ENCODE data around the gene SPECC1L.
"Not testable (repeated sequence)": the region's sequence is repeated elsewhere in the genome, so short reads cannot be mapped to it uniquely, and the experiment has no call there.

SPECC1L gene

GRCh38 chr22:24245584-24246561 is 24.8 kb upstream of the SPECC1L start:
- intact Hi-C loops (cut with DNase I); DNase-seq: not testable (repeated sequence)

GRCh38 chr22:24247011-24247507 is 23.6 kb upstream of the SPECC1L start:
- DNase-seq = no peak
- intact Hi-C loops (cut with DNase I) = no loop called here

- peak; percentile 65 to 93 (median 82) for DNase-seq
- intact Hi-C loops (cut with DNase I) = no loop called here
These were observed 22.9 kb upstream of the SPECC1L start for GRCh38 chr22:24247564-24248344.

- DNase-seq; intact Hi-C loops (cut with DNase I): not testable (repeated sequence)
These were observed 22.0 kb upstream of the SPECC1L start for GRCh38 chr22:24248611-24249010.

GRCh38 chr22:24249413-24249812 is 21.2 kb upstream of the SPECC1L start:
- intact Hi-C loops (cut with DNase I); DNase-seq: not testable (repeated sequence)

GRCh38 chr22:24251286-24251685 is 19.3 kb upstream of the SPECC1L start:
- intact Hi-C loops (cut with DNase I) = not testable (repeated sequence)
- DNase-seq = peak in 6 of 42 donors; percentile 10 to 38 (median 22)

- peak in 4 of 42 donors; percentile 4 to 30 (median 13) for DNase-seq
- intact Hi-C loops (cut with DNase I) = not testable (repeated sequence)
These were observed 17.5 kb upstream of the SPECC1L start for GRCh38 chr22:24253126-24253525.

GRCh38 chr22:24256136-24256535 is 14.5 kb upstream of the SPECC1L start:
- peak in 2 of 42 donors; percentile 8 to 15 for DNase-seq
- intact Hi-C loops (cut with DNase I) = not testable (repeated sequence)

GRCh38 chr22:24256736-24257135 is 13.9 kb upstream of the SPECC1L start:
- DNase-seq = peak in 1 of 42 donors; percentile 2
- intact Hi-C loops (cut with DNase I) = not testable (repeated sequence)

GRCh38 chr22:24259459-24259858 is 11.2 kb upstream of the SPECC1L start:
- DNase-seq = peak in 39 of 42 donors; percentile 22 to 80 (median 60)
- intact Hi-C loops (cut with DNase I) = not testable (repeated sequence)

- intact Hi-C loops (cut with DNase I); DNase-seq: not testable (repeated sequence)
These were observed 8.4 kb upstream of the SPECC1L start for GRCh38 chr22:24262185-24262749.

GRCh38 chr22:24263479-24263878 is 7.2 kb upstream of the SPECC1L start:
- intact Hi-C loops (cut with DNase I); DNase-seq: not testable (repeated sequence)

- DNase-seq; intact Hi-C loops (cut with DNase I): not testable (repeated sequence)
These were observed 6.2 kb upstream of the SPECC1L start for GRCh38 chr22:24264329-24264896.

GRCh38 chr22:24265734-24266133 is 4.9 kb upstream of the SPECC1L start:
- intact Hi-C loops (cut with DNase I) = no loop called here
- DNase-seq = no peak

- intact Hi-C loops (cut with DNase I); DNase-seq: not testable (repeated sequence)
These were observed 4.1 kb upstream of the SPECC1L start for GRCh38 chr22:24266495-24266894.

- DNase-seq = peak in 1 of 42 donors; percentile 20
- intact Hi-C loops (cut with DNase I) = loop anchor here (10.0 kb wide), 1 partner anchor 283 kb away; the partner anchor contains the start of genes GUCD1 and SNRPD3
These were observed 789 bp downstream of the SPECC1L start for GRCh38 chr22:24271386-24271854.

GRCh38 chr22:24273031-24273430 is 2.4 kb downstream of the SPECC1L start:
- intact Hi-C loops (cut with DNase I) = loop anchor here (10.0 kb wide), 1 partner anchor 282 kb away; the partner anchor contains the start of genes GUCD1 and SNRPD3
- DNase-seq = not testable (repeated sequence)

GRCh38 chr22:24273906-24274305 is 3.3 kb downstream of the SPECC1L start:
- not testable (repeated sequence) for DNase-seq
- intact Hi-C loops (cut with DNase I) = loop anchor here (10.0 kb wide), 1 partner anchor 281 kb away; the partner anchor contains the start of genes GUCD1 and SNRPD3
